Measurements from ENCODE around the gene STAT3.

- TF ChIP-seq, protein P1, sequence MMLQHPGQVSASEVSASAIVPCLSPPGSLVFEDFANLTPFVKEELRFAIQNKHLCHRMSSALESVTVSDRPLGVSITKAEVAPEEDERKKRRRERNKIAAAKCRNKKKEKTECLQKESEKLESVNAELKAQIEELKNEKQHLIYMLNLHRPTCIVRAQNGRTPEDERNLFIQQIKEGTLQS (IDR thresholded peaks at IDR 0.05): no peak
- TF ChIP-seq CTCF (IDR thresholded peaks at IDR 0.05 in 2 of 3, conservative IDR thresholded peaks at IDR 0.05 in 1 of 3; ENCODE audit: borderline replicate concordance in 1 of 3, insufficient read depth in 1 of 3, low read depth in 2 of 3, low read length in 2 of 3) (no peak), EZH2phosphoT487 (IDR thresholded peaks at IDR 0.05; ENCODE audit: borderline replicate concordance) (no peak)
These were observed 13.9 kb upstream of the STAT3 start for GRCh38 chr17:42402117-42402516.
